22Rv1 (cell line): ENCODE data around the gene PDE3A.

Experiments used
- H3K27ac ChIP-seq: fragments of 450-650 bp; 2 replicates; pipeline ENCODE4 v1.5.1; 2017
- ZFX ChIP-seq: fragments of 450-650 bp; IDR thresholded peaks from 2 replicates; pipeline ENCODE4 v1.6.1; 2017; ENCODE audit warnings: antibody characterized with exemption, borderline replicate concordance
- TF ChIP-seq, protein P1 (sequence below): fragments of 450-650 bp; IDR thresholded peaks from 2 replicates; pipeline ENCODE4 v1.5.1; 2017; ENCODE audit warnings: mild to moderate bottlenecking

PDE3A gene

DNA sequence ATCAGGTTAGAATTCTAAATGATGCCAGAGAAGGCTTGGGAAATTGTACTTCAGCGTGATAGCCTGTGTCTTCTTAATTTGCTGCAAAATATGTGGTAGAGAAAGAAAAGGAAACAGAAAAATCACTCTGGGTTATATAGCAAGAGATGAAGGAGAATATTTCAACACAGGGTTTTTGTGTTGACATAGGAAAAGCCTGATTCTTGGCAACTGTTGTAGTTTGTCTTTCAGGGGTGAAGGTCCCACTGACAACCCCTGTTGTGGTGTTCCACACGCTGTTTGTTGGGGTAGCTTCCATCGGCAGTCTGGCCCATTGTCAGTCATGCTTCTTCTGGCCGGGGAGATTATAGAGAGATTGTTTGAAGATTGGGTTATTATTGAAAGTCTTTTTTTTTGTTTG, 313.0 kb downstream of the PDE3A start:
- no peak overlapping the region for H3K27ac ChIP-seq
- TF ChIP-seq, protein P1, sequence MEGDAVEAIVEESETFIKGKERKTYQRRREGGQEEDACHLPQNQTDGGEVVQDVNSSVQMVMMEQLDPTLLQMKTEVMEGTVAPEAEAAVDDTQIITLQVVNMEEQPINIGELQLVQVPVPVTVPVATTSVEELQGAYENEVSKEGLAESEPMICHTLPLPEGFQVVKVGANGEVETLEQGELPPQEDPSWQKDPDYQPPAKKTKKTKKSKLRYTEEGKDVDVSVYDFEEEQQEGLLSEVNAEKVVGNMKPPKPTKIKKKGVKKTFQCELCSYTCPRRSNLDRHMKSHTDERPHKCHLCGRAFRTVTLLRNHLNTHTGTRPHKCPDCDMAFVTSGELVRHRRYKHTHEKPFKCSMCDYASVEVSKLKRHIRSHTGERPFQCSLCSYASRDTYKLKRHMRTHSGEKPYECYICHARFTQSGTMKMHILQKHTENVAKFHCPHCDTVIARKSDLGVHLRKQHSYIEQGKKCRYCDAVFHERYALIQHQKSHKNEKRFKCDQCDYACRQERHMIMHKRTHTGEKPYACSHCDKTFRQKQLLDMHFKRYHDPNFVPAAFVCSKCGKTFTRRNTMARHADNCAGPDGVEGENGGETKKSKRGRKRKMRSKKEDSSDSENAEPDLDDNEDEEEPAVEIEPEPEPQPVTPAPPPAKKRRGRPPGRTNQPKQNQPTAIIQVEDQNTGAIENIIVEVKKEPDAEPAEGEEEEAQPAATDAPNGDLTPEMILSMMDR = peak; percentile 39
- no peak for TF ChIP-seq ZFX

DNA sequence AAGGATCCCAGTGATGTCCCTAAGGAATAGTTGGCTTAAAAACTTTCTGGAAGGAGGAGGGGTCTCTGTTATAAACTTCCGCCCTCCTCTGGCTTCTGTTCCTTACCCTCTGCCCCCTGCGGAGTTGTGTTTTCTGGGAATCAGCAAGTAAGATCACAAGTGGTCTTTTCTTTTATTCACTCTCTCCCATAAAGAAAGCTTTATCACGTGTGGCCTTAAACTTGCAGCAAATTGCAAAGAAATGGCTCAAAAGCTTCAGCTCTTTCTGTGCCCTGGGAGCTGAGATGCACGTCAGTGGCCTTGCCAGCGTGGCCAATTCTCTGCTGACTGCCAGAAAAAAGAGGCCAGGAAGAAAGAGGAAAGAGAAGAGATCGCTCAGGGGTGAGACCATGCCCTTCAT, 326.9 kb downstream of the PDE3A start, which contains the start of gene SLCO1C1:
SLCO1C1 (plus strand) TSS at position 101 of the 400 bp plus-strand sequence. CDS start 4,245 bp downstream, outside the sequence.
- TF ChIP-seq, protein P1 = no peak
- TF ChIP-seq ZFX = no peak
- no peak within 1 kb of the TSS for H3K27ac ChIP-seq

DNA sequence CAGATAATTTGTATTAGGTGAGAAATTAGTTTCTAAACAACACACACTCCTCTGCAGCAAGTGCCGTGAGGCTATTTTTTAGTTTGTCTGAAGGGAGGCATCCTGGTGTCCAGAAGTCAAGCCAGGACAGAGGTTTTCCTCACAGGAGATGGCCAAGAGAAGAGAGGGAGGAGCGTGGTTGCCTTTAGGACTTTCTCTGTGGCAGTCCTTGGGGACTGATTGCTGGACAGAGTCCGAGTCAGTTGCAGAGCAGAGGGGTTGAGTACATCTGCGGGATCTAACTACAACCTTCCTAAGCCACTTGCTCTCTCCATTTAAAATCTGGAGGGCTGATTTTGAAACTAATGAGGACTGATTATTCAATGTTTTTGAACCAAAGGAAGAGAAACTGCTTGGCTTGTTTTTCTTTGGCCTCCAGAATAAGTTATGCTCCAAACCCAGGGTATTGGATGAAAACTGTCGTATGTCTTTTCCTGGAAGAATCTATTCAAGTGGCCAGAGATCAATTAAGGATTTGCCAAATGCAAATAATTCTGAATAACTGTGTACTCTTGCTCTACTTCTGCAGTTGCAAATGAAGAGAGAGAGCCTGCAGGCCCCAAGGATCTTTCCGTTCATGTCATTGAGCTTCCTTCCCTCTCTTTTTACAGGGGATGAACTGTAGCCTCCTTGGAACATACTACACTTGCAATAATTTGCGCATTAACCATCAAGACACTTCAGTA, 328.0 kb downstream of the PDE3A start:
- TF ChIP-seq ZFX = no peak
- TF ChIP-seq, protein P1 = no peak
- H3K27ac ChIP-seq = no peak overlapping the region

DNA sequence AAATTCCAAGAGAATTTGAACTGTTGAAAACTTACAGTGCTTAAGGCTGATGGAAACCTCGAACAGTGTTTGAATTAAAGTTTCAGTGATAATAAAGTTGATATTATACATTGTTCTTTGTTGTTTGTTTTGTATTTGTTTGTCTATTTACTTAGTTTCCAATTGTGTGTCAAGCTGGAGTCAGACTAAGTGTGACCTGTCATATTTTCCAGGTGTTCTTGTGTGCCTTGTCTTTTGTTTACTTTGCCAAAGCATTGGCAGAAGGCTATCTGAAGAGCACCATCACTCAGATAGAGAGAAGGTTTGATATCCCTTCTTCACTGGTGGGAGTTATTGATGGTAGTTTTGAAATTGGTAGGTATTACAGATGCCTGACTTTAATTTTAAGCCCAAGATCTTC, 332.8 kb downstream of the PDE3A start:
- no peak for TF ChIP-seq ZFX
- TF ChIP-seq, protein P1 = no peak
- peak overlapping the region; percentile 7; the same call in 1 of the 2 replicates for H3K27ac ChIP-seq

DNA sequence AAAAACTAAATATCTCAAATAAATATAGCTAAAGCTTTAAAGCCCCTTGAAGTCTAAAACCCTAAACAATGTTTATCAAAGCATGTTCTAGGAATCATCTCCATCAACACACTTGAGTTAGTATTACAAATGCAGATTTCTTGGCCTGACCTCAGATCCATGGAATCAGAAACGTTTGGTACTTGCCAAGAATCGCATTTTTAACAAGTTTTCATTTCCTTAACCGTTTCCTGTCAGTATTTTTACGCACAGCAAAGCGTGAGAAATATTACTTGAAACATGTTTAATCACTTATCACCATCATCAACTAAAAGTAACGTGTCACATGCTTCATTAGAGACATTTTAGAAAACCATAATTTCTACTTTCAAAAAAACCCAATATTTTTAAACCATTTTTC, 336.5 kb downstream of the PDE3A start:
- H3K27ac ChIP-seq = no peak overlapping the region
- TF ChIP-seq, protein P1 = no peak
- TF ChIP-seq ZFX = no peak

DNA sequence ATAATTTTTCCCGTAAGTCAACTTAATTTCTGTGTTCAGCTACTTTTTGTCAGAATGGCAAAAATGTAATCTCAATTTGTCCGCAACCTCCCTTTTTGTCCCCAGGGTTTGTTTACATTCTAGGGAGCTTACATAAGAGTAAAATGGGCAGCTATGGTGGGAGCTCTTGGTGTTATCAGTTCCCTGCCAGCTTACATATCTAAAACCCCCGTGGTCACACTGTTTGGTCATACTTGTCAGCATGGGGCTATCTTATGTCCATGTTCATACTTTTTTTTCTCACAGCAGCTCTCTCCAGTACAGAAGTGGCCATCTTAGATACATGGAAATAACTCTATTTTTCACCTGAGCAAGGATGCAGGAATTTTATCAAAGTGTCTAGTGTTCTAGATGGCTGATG, 343.5 kb downstream of the PDE3A start:
- H3K27ac ChIP-seq = no peak overlapping the region
- TF ChIP-seq ZFX = no peak
- TF ChIP-seq, protein P1 = no peak

DNA sequence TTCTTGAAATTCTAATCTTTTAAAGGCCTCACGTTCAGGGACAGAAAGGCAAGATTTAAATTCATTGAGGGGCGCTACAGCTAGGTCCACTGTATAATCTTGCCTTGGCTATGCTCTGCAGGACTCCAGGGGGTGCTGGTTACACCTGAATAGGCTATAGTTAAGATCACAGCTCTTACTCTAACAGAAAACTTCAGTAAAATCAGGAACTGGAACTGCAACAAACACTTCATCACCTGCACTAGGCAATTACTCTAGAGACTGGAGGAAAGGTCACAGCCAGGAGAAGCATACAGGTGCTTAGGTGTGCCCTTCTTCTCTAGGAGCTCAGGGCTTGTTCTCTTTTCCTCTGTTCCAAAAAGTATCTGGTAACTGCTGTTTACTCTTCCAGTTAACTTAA, 347.7 kb downstream of the PDE3A start:
- no peak overlapping the region for H3K27ac ChIP-seq
- TF ChIP-seq, protein P1 = 0 out of 2 replicates have a peak, but pooled peaks have one; percentile 7
- no peak for TF ChIP-seq ZFX
